Karpas-422 (cell line): ENCODE results near the gene PCDHGA1. TPM values are rescaled to one million over a fixed set of nuclear protein-coding genes. Genes with fewer than 3 reads are reported as not detected.

ENCODE experiments used
- DNase-seq: peaks from one replicate; pipeline ENCODE4 v3.0.0-alpha.2; 2015
- H2AFZ ChIP-seq: fragments of 200-600 bp; sonication (generic); 2 replicates; pipeline ENCODE4 v1.6.1; 2014; ENCODE audit warnings: antibody characterized with exemption, low read length, mixed read lengths
- H3K27ac ChIP-seq: fragments of 200-600 bp; sonication (generic); 2 replicates; pipeline ENCODE4 v1.5.1; 2014; ENCODE audit warnings: mild to moderate bottlenecking, low read length, moderate library complexity
- H3K27me3 ChIP-seq: fragments of 200-600 bp; sonication (generic); 2 replicates; pipeline ENCODE4 v1.6.1; 2014; ENCODE audit warnings: low read length, mixed read lengths
- H3K36me3 ChIP-seq: fragments of 200-600 bp; sonication (generic); 2 replicates; pipeline ENCODE4 v1.6.1; 2014; ENCODE audit warnings: low read length, mixed read lengths; ENCODE audit not compliant: insufficient read depth
- H3K4me1 ChIP-seq: fragments of 200-600 bp; sonication (generic); 2 replicates; pipeline ENCODE4 v1.6.1; 2014; ENCODE audit warnings: mild to moderate bottlenecking, low read length, mixed read lengths
- H3K4me2 ChIP-seq: fragments of 200-600 bp; sonication (generic); 2 replicates; pipeline ENCODE4 v1.6.1; 2014; ENCODE audit warnings: low read length, low read depth, mild to moderate bottlenecking; ENCODE audit not compliant: poor library complexity, severe bottlenecking
- H3K4me3 ChIP-seq: fragments of 200-600 bp; sonication (generic); 2 replicates; pipeline ENCODE4 v1.5.1; 2014; ENCODE audit warnings: mild to moderate bottlenecking, antibody characterized with exemption, low read length, mixed read lengths
- H3K79me2 ChIP-seq: fragments of 200-600 bp; sonication (generic); 2 replicates; pipeline ENCODE4 v1.6.1; 2014; ENCODE audit warnings: mild to moderate bottlenecking, low read length, mixed read lengths
- H3K9ac ChIP-seq: fragments of 200-600 bp; sonication (generic); 2 replicates; pipeline ENCODE4 v1.6.0; 2014; ENCODE audit warnings: low read length
- H3K9me2 ChIP-seq: fragments of 200-600 bp; sonication (generic), shearing (Covaris generic); replicated peaks from 2 replicates; pipeline ENCODE4 v1.6.0; 2014; ENCODE audit warnings: mild to moderate bottlenecking, low read length, moderate library complexity; ENCODE audit not compliant: insufficient read depth
- H3K9me3 ChIP-seq: fragments of 300-700, 200-600 bp; sonication (generic); 2 replicates; pipeline ENCODE4 v1.6.1; 2014; ENCODE audit warnings: low read length, mixed read lengths
- H4K20me1 ChIP-seq: fragments of 200-600 bp; sonication (generic); 2 replicates; pipeline ENCODE4 v1.6.1; 2014; ENCODE audit warnings: mild to moderate bottlenecking, antibody characterized with exemption, low read length, low read depth; ENCODE audit not compliant: insufficient read depth
- total RNA-seq: library from RNA; depleted of rRNA; stranded (reverse); fragments of >200 nt; shearing (Covaris generic); gene quantifications from 2 replicates; pipeline ENCODE4 v1.2.3, GENCODE V29; 2014; ENCODE audit warnings: low replicate concordance

The PCDHGA1 gene
- total RNA-seq, 1 experiment from 2014 or later, result 0.48 TPM

DNA sequence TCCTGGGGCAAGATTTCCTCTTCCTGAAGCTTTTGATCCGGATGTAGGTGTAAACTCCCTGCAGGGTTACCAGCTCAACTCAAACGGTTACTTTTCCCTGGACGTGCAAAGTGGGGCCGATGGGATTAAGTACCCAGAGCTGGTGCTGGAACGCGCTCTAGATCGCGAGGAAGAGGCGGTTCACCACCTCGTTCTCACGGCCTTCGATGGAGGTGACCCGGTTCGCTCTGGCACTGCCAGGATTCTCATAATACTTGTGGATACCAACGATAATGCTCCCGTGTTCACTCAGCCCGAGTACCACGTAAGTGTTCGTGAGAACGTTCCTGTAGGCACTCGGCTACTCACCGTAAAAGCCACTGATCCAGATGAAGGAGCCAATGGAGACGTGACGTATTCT is 25.3 kb downstream of the PCDHGA1 start:
- Histone ChIP-seq H3K4me1 (peaks cover 27% of the 10 kb centered on the region), H4K20me1 (no peaks in the 10 kb centered on the region), H3K9me3 (peaks cover 13% of the 10 kb centered on the region), H3K36me3 (peaks cover 28% of the 10 kb centered on the region; the same call in 1 of the 2 replicates), H3K27me3 (no peaks in the 10 kb centered on the region), H3K9me2 (no peaks in the 10 kb centered on the region), H3K27ac (no peak overlapping the region), H3K9ac (no peak overlapping the region), H3K4me2 (no peak overlapping the region), H3K4me3 (no peak overlapping the region), H2AFZ (no peak overlapping the region), H3K79me2 (peaks cover 42% of the 10 kb centered on the region)
- no peak for DNase-seq

DNA sequence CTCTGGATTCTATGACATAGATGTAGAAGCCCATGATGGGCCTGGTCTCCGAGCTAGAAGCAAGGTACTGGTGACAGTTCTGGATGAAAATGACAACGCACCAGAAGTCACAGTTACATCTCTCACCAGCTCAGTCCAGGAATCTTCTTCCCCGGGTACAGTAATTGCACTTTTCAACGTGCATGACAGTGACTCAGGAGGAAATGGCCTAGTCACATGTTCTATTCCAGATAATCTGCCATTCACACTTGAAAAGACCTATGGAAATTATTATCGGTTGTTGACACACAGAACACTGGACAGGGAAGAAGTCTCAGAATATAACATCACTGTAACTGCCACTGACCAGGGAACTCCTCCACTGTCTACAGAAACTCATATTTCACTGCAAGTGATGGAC is 25.8 kb downstream of the PCDHGA1 start:
- Histone ChIP-seq H3K9ac (no peak overlapping the region), H3K4me1 (peaks cover 24% of the 10 kb centered on the region), H3K9me3 (peaks cover 15% of the 10 kb centered on the region), H3K27me3 (no peaks in the 10 kb centered on the region), H3K27ac (no peak overlapping the region), H3K79me2 (peaks cover 40% of the 10 kb centered on the region), H2AFZ (no peak overlapping the region), H3K4me2 (no peak overlapping the region), H4K20me1 (no peaks in the 10 kb centered on the region), H3K36me3 (peaks cover 29% of the 10 kb centered on the region; the same call in 1 of the 2 replicates), H3K4me3 (no peak overlapping the region), H3K9me2 (no peaks in the 10 kb centered on the region)
- DNase-seq, result no peak

DNA sequence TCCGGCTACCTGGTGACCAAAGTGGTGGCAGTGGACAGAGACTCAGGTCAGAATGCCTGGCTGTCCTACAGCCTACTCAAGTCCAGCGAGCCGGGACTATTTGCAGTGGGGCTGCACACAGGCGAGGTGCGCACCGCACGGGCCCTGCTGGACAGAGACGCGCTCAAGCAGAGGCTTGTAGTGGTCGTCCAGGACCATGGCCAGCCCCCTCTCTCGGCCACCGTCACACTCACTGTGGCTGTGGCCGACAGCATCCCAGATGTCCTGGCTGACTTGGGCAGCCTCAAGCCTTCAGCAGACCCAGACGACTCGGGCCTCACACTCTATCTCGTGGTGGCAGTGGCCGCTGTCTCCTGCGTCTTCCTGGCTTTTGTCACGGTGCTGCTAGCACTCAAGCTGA is 26.6 kb downstream of the PCDHGA1 start:
- no peak overlapping the region for H2AFZ ChIP-seq
- no peaks in the 10 kb centered on the region for H3K27me3 ChIP-seq
- no peak for DNase-seq

DNA sequence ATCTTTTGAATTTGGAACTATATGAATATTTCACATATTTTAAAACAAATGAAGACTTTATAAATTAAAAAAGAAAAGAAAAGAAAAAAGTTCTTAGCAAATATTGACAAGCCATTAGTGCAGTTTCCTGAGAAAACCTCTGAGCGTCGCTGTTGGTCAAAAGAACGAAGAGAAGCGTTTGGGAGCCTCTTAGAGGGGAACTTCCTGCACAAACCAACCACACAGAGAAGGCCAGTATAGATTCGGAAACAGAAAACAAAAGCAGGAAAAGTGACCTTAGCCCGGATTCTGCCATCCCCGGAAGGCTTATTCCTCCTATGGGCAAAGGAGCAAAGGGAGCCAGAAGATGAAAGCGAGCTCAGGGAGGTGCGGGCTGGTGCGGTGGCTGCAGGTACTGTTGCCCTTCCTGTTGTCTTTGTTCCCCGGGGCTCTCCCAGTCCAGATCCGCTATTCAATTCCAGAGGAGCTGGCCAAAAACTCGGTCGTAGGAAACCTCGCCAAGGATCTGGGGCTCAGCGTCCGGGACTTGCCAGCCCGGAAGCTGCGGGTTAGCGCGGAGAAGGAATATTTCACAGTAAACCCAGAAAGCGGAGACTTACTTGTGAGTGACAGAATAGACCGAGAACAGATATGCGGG is 29.6 kb downstream of the PCDHGA1 start, which contains the start of gene PCDHGB2:
Gene PCDHGB2 (plus strand): TSS at position 205 of the 637 bp plus-strand sequence. CDS start 142 bp downstream, at position 347.
- H3K9ac ChIP-seq, result peak within 1 kb of the TSS; percentile 70
- peaks cover 39% of the 10 kb centered on the region for H3K4me1 ChIP-seq
- H3K27me3 ChIP-seq, result no peaks in the 10 kb centered on the region
- no peaks in the 10 kb centered on the region for H3K9me2 ChIP-seq
- H3K4me3 ChIP-seq, result peak within 1 kb of the TSS; percentile 67
- peaks cover 28% of the 10 kb centered on the region for H3K9me3 ChIP-seq
- H2AFZ ChIP-seq, result 0 out of 2 replicates have a peak within 1 kb of the TSS, but pooled peaks have one; percentile 39
- peaks cover 30% of the 10 kb centered on the region for H3K36me3 ChIP-seq
- no peaks in the 10 kb centered on the region for H4K20me1 ChIP-seq
- peak within 1 kb of the TSS; percentile 67 for H3K27ac ChIP-seq
- peak; percentile 87 for DNase-seq
- H3K4me2 ChIP-seq, result peak within 1 kb of the TSS; percentile 70
- H3K79me2 ChIP-seq, result peaks cover 35% of the 10 kb centered on the region

More for the DNA sequence above, 26.6 kb downstream of the PCDHGA1 start:
- no peak overlapping the region for H3K4me3 ChIP-seq
- H3K36me3 ChIP-seq, result peaks cover 28% of the 10 kb centered on the region; the same call in 1 of the 2 replicates
- no peaks in the 10 kb centered on the region for H4K20me1 ChIP-seq
- H3K79me2 ChIP-seq, result peaks cover 38% of the 10 kb centered on the region
- no peak overlapping the region for H3K27ac ChIP-seq
- peaks cover 24% of the 10 kb centered on the region for H3K4me1 ChIP-seq
- peaks cover 19% of the 10 kb centered on the region for H3K9me3 ChIP-seq
- H3K9me2 ChIP-seq, result no peaks in the 10 kb centered on the region
- H3K4me2 ChIP-seq, result no peak overlapping the region
- no peak overlapping the region for H3K9ac ChIP-seq

DNA sequence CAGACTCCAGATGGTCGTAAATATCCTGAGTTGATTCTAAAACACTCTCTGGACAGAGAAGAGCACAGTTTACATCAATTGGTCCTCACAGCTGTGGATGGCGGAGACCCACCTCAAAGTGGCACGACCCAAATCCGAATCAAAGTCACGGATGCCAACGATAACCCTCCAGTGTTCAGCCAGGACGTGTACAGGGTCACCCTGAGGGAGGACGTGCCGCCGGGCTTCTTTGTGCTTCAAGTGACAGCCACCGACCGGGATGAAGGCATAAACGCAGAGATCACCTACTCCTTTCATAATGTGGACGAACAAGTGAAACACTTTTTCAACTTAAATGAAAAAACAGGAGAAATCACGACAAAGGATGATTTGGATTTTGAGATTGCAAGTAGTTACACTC is 30.4 kb downstream of the PCDHGA1 start:
- Histone ChIP-seq H3K4me2 (peak overlapping the region; percentile 70), H3K79me2 (peaks cover 35% of the 10 kb centered on the region), H3K9me3 (peaks cover 21% of the 10 kb centered on the region; the same call in 1 of the 2 replicates), H3K9ac (peak overlapping the region; percentile 70; the same call in 1 of the 2 replicates), H2AFZ (no peak overlapping the region), H3K4me3 (peak overlapping the region; percentile 67; the same call in 1 of the 2 replicates), H3K4me1 (peaks cover 39% of the 10 kb centered on the region), H3K9me2 (no peaks in the 10 kb centered on the region), H3K27ac (peak overlapping the region; percentile 67; the same call in 1 of the 2 replicates), H3K36me3 (peaks cover 29% of the 10 kb centered on the region), H3K27me3 (no peaks in the 10 kb centered on the region), H4K20me1 (no peaks in the 10 kb centered on the region)
- DNase-seq, result no peak

DNA sequence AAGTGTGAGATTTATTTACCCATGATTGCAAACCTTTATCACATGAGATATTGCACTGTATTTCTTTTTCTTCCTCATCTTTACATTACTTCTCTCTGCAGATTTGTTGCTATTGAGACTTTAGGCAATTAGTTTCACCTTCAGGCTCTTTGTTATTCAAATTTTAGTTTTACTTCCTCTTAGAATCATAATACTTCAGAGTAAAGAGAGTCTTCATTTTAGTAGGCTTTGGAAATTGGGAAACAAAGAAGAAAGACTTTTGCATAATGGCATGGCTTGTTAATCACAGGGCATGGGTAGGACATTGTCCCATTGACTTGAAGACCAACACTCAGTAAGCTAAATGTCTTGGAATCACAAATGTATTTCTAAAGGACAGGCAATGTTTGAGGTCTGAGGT is 32.4 kb downstream of the PCDHGA1 start:
- Histone ChIP-seq H3K4me2 (peak overlapping the region; percentile 42), H3K36me3 (peaks cover 29% of the 10 kb centered on the region), H3K9me2 (no peaks in the 10 kb centered on the region), H3K4me3 (peak overlapping the region; percentile 25; the same call in 1 of the 2 replicates), H3K27ac (peak overlapping the region; percentile 90), H3K9me3 (peaks cover 24% of the 10 kb centered on the region; the same call in 1 of the 2 replicates), H3K9ac (no peak overlapping the region), H3K27me3 (no peaks in the 10 kb centered on the region), H3K79me2 (peaks cover 28% of the 10 kb centered on the region), H3K4me1 (peaks cover 40% of the 10 kb centered on the region), H2AFZ (no peak overlapping the region), H4K20me1 (no peaks in the 10 kb centered on the region)
- DNase-seq, result peak; percentile 70

DNA sequence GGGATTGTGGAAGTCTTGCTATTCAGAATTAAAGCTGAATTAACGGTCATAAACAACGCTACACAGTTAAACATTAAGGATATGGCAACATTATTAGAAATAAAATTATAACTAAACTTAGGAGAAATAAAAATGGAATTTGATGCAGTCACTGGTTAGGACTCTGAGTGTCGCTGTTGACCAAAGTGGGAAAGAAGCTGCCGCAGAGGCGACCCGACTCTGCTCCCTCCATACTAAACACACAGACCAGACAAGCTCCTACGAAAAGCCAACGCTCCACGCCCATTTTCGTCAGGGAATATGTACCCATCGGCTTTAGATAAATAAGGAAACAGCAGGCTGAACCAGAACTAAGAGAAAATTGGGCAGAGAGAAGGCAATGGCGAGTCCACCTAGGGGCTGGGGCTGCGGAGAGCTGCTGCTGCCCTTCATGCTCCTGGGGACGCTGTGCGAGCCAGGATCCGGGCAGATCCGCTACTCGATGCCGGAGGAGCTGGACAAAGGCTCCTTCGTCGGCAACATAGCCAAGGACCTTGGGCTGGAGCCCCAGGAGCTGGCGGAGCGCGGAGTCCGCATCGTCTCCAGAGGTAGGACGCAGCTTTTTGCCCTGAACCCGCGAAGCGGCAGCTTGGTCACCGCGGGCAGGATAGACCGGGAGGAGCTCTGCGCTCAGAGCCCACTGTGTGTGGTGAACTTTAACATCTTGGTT is 33.8 kb downstream of the PCDHGA1 start, which contains the start of gene PCDHGA5:
Gene PCDHGA5 (plus strand): TSS at position 211 of the 709 bp plus-strand sequence. CDS start 169 bp downstream, at position 380.
- H3K9ac ChIP-seq, result no peak within 1 kb of the TSS
- peaks cover 24% of the 10 kb centered on the region; the same call in 1 of the 2 replicates for H3K9me3 ChIP-seq
- 0 out of 2 replicates have a peak within 1 kb of the TSS, but pooled peaks have one; percentile 25 for H3K4me3 ChIP-seq

More for the DNA sequence above, 33.8 kb downstream of the PCDHGA1 start, which contains the start of gene PCDHGA5:
- peak within 1 kb of the TSS; percentile 90 for H3K27ac ChIP-seq
- peaks cover 31% of the 10 kb centered on the region for H3K79me2 ChIP-seq
- no peak for DNase-seq
- H3K27me3 ChIP-seq, result no peaks in the 10 kb centered on the region
- H4K20me1 ChIP-seq, result no peaks in the 10 kb centered on the region
- H3K4me1 ChIP-seq, result peaks cover 40% of the 10 kb centered on the region
- no peak within 1 kb of the TSS for H2AFZ ChIP-seq
- H3K36me3 ChIP-seq, result peaks cover 24% of the 10 kb centered on the region
- H3K9me2 ChIP-seq, result no peaks in the 10 kb centered on the region
- H3K4me2 ChIP-seq, result peak within 1 kb of the TSS; percentile 42
